NCI-H1694 treated with DMSO at 0.1 percent for 48 hours (cell line): ENCODE measurements around the gene RNF223.

Experiments
- DNase-seq: peaks from one replicate; lab custom pipeline; 2025; lab: John Stamatoyannopoulos, UW

Gene RNF223

DNA sequence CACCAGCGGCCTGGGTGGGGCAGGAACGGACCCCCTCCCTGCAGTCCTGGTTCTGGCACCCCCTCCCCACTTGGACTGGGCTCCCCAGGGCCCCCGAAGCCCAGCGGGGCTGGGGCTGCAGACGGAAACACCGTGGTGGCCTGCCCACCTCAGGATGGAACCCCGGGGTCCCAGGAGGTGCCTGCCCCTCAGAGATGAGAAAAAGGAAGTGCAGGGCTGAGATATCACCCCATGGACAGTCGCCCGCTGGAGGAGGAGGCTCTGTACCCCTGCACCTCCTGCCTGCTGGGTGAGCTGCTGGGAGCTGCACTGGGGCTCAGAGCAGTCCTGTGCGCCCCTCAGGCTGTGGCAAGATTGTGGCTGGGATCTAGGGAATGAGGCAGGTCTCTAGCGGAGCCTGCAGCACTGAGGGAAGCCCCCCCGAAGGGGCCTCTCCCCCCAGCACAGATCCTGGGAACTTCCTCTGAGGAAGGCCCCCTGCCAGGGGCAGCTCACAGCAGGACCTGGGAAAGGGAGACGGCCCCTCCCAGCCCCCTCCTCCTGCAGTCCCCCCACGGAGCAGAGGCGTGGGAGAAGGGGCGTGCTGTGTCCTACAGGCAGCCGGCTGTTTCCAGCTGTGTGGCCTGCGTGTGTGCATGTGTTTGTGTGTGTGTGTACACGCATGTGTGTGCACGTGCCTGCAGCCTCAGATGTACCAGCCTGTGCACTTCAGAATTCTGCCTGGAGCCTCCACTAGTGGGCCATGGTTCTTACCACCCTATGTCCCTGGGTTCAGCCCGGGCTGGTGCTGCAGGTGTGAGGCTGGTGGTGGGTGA lies 47.3 kb downstream of the RNF223 start:
- no peak for DNase-seq

DNA sequence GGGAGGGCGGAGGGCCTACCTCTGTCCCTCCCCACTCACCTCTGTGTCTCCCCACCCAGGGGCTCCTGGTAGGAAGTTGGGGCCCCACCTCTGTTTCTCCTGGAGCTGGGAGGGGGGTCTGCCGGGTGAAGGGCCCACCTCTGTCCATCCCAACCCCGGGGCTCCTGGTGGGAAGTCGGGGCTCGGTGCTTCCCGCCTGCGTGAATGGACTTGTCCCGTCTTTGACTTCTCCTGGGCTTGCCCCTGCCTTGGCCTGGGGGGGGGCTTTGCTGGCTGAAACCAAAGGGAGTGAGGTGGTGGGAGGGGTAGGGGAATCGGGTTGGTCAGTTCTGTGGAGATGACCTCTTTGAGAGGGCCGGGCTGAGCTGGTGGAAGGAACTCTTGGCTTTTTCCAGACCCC lies 48.4 kb downstream of the RNF223 start:
- DNase-seq = no peak

DNA sequence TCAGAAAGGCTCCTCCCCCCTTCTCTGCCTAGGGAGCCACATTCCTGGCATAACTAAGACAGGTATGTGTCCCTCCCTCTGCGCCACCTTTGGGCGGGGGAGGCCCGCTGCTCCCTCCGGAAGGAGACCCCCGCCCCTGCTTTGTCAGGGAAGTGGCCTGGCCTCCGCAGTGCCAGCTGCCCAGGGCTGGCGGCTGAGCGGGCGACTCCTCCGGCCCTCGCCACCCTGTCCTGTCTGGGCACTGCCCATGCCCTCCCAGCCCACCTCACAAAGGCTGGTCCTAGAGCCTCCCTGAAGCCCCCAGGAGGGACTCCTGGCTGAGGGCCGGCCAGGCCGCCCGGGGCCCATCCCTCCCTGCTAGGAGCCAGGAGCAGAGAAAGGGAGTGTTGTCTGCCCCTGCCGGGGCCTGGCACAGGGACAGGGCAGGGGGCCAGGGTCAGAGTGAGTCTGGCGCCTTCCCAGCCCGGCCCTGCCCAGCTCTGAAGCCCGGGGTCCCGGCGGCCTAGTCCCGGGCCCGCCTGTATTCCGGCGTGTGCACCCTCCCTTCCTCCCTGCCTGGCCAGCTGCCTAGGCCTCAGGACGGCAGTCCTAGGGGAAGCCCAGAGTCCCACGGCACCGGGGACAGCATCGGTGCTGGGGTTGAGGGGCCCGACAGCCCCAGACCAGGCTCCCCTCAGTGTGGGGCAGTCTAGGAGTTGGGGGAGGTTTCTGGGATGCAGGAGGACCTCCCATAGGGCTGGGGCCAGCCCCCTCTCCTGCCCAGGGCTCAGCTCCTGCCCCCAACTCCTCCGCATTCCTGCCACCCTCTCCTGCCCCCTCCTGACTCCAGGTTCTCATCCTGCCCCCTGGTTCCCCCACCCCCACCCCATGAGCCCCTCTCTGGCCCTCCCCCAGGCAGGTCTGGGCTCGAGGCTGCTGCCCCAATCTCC lies 49.1 kb downstream of the RNF223 start:
- no peak for DNase-seq

DNA sequence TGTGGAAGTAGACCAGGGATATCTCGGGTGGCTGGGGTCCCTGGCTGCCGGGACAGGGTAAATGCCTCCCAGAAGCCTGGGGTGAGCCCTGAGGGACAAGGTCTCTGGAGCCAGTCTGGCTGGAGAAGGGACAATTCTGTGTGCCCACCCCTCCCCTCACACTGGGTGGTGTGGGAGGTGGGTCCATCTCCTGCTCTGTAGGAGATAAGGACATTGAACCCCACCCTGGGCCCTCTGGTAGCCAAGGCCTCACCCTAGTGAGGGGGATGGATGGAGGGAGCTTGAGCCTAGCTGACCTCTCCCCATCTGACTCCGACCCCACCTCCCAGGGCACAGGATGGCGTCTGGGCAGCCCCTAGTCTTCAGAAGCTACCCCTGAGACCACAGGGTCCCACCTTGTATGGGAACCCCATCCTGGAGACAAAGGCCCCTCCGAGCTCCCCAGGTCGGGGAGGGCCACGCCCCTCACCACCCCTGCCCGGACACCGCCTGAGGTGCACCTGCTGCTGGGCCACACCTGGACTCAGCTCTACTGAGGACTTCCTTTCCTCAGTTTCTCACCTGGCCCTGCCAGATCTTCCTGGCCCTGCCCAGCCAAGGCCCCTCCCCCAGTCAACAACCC lies 49.8 kb downstream of the RNF223 start:
- DNase-seq = no peak

DNA sequence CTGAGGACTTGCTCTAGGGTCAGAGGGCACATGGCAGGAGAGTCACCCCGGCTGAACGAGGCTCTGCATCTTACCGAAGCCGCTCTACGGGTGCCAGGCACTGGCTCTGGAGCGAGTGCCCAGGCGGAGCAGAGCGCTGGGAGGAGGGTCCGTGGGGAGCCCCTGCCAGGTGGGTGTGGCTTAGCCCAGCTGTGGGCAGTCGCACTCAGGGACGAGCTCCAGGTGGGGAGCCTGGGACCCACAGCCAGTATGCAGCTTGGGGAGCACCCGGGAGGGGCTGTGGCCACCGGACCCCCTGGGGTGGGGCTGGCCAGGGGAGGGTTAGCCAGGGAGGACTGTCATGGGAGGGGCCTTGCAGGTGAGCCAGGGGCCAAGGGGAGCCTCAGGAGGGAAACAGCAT lies 50.4 kb downstream of the RNF223 start:
- no peak for DNase-seq

DNA sequence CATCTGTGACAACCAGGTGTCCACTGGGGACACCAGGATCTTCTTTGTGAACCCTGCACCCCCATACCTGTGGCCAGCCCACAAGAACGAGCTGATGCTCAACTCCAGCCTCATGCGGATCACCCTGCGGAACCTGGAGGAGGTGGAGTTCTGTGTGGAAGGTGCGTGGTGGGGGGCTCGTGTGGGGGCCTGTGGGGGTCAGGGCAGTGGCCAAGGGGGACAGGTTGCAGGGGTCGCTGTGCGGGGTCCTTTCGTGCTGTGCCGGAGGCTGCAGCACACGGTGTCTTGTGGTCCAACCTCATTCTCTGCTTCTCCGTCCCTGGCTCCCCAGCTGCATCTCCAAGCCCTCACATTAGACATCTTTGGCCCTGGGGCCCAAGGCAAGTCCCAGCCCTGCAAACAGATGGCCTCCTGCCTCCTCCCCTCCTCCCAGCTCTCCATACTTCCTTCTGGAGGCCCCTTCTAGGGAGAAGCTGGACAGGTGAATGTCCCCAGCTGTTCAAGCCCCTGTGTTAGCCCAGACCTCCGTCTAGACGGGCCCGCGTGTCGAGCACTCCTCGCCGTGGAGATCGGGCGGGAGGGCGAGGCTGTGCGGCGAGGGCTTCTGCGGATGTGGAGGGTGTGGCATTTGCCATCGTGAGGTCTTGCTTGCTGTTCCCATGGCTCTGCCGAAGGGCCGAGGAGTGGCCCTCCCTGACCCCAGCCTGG lies 51.6 kb downstream of the RNF223 start:
- no peak for DNase-seq

DNA sequence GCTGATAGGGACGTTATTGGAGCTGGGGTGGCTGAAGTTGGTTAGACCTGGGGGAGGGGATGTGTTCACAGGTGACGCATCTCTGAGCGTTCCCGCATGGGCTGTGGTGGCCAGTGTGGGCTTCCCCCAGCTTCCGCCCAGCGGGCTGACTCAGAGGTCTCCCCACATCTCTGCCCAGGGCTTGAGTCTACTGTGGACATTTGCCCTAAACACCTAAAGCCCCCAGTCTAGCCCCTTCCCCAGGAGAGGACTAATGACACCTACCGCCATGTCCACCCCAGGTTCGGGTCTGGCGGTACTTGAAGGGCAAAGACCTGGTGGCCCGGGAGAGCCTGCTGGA lies 52.2 kb downstream of the RNF223 start:
- no peak for DNase-seq

DNA sequence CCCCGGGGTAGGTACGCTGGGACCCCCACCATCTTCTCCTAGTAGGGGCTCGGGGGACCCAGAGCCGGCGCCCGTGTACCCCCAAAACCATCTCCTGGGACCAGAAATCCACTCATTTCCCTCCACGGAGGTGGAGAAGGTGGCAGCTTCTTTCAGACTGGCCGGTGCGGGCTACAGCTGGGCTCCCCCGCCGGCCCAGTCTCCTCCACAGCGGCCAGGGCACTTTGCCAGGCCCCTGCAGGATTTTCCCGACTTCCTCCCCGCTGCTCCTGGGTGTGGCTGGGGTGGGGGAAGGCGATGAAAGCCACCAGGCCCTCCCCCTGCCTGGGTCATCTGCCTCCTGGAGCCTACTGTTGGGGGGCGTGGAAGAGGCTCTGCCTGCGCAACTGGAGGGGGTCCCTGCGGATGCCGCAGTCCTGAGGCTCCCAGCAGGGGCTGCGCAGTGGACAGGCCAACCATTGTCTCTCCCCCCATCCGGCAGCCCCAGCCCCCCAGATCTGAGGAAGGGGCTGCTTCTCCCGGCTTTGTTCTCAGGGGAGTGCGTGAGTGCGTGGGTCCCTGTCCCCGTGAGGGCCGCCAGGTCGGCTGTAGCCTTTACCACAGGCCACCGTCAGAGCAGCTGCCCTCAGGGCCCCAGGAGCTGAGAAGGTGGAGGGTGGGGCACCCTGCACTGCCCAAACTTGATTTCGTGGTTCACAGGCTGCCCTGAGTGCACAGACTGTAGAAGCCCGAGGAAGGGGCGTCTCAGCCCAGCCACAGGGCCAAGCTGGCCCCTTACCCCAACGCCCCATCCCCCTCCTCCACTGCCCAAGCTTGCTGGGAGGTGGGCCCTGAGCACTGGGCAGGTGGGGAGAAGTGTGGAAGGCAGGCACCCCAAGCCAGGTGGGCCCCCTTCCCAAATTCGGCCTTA lies 52.8 kb downstream of the RNF223 start:
- DNase-seq = no peak
